ENCODE results near the gene KRTAP4-12. TPM values are rescaled to one million over a fixed set of nuclear protein-coding genes. Genes with fewer than 3 reads are reported as not detected.
"Not testable (repeated sequence)": the region's sequence is repeated elsewhere in the genome, so short reads cannot be mapped to it uniquely, and the experiment has no call there.

Gene KRTAP4-12
- polyA plus RNA-seq, 1 donor from 2014 or later = not detected

DNA sequence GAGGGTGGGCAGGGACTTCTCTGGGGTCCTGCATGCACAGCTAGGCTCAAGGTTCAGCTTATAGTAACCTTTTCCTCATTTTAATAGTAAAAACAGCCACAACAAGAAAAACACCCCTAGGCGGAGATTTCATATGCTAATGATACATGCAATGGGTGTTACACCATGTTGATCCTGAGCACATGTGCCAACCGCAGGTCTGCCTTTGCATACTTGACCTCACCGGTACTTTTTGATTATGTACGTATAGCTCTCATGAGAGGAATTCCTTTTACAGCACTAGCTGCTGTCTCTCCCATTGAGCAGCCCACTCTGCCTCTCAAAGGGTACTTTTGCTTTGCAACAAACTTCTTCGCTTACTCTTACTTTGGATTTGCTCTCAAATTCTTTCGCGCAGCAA, 27.9 kb downstream of the KRTAP4-12 start:
- no peaks in the 10 kb centered on the region for H3K27me3 ChIP-seq (ENCODE audit: insufficient read depth, low read depth, low read length)
- no peak overlapping the region for H3K4me3 ChIP-seq (ENCODE audit: low read length)
- no peak overlapping the region for H2AFZ ChIP-seq (ENCODE audit: low read depth, low read length)
- no peak overlapping the region for H3K9ac ChIP-seq (ENCODE audit: low read length)
- no peak overlapping the region for H3K27ac ChIP-seq (ENCODE audit: low read length)
- no peaks in the 10 kb centered on the region for H3F3A ChIP-seq (ENCODE audit: insufficient read depth, low read length, poor library complexity, severe bottlenecking)
- TF ChIP-seq RAD21 (conservative IDR thresholded peaks at IDR 0.05) (no peak), EP300 (conservative IDR thresholded peaks at IDR 0.05; ENCODE audit: poor library complexity, severe bottlenecking) (no peak), TAF1 (IDR thresholded peaks at IDR 0.05; ENCODE audit: low read depth) (no peak), EZH2 (IDR thresholded peaks at IDR 0.05; ENCODE audit: borderline replicate concordance, insufficient read depth, low read length, poor library complexity, severe bottlenecking) (no peak)
- TF ChIP-seq, protein P1, sequence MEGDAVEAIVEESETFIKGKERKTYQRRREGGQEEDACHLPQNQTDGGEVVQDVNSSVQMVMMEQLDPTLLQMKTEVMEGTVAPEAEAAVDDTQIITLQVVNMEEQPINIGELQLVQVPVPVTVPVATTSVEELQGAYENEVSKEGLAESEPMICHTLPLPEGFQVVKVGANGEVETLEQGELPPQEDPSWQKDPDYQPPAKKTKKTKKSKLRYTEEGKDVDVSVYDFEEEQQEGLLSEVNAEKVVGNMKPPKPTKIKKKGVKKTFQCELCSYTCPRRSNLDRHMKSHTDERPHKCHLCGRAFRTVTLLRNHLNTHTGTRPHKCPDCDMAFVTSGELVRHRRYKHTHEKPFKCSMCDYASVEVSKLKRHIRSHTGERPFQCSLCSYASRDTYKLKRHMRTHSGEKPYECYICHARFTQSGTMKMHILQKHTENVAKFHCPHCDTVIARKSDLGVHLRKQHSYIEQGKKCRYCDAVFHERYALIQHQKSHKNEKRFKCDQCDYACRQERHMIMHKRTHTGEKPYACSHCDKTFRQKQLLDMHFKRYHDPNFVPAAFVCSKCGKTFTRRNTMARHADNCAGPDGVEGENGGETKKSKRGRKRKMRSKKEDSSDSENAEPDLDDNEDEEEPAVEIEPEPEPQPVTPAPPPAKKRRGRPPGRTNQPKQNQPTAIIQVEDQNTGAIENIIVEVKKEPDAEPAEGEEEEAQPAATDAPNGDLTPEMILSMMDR (IDR thresholded peaks at IDR 0.05; ENCODE audit: poor library complexity, severe bottlenecking) = no peak
- H3K4me2 ChIP-seq (ENCODE audit: low read length) = no peak overlapping the region
- H4K20me1 ChIP-seq (ENCODE audit: insufficient read depth) = no peaks in the 10 kb centered on the region
- no peaks in the 10 kb centered on the region for H3K79me2 ChIP-seq (replicated peaks; ENCODE audit: insufficient read depth, low read length)
- H3K9me3 ChIP-seq (ENCODE audit: low read length) = no peaks in the 10 kb centered on the region
- no peaks in the 10 kb centered on the region for H3K9me2 ChIP-seq (ENCODE audit: insufficient read depth, low read length)
- H3K36me3 ChIP-seq (ENCODE audit: insufficient read depth, low read length) = no peaks in the 10 kb centered on the region

DNA sequence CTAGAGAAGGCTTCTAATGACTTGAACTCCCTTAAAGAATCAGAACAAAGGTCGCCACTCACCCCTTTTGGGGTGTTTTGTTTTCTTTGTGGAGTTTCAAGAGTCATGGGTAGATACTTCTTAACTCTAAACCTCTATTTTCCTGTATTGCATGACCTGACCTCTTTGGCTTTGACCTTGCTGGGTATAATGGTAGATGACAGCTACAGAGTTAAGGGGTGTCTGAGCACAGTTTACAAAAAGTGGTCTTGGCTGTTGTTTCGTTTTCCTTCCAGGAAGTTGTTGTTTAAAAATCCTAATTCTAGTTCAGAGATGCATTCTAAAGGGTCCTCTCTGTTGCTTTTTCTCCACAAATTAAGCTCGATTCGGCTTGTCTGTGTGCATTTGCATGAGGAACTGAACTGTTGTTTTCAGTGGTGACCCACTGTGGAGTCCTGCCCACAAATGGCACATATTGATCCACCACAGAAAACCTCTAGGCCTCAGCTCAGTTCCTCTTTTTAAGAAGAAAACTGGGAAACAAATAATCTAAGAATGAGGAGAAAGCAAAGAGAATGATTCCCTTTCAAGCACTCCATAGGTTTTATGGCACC, 35.1 kb downstream of the KRTAP4-12 start:
- H3K4me3 ChIP-seq (ENCODE audit: low read length); H4K20me1 ChIP-seq (ENCODE audit: insufficient read depth); H3K27ac ChIP-seq (ENCODE audit: low read length); H3K27me3 ChIP-seq (ENCODE audit: insufficient read depth, low read depth, low read length); H3F3A ChIP-seq (ENCODE audit: insufficient read depth, low read length, poor library complexity, severe bottlenecking); H3K9ac ChIP-seq (ENCODE audit: low read length); H3K9me3 ChIP-seq (ENCODE audit: low read length); H2AFZ ChIP-seq (ENCODE audit: low read depth, low read length); H3K79me2 ChIP-seq (replicated peaks; ENCODE audit: insufficient read depth, low read length); H3K36me3 ChIP-seq (ENCODE audit: insufficient read depth, low read length); H3K4me2 ChIP-seq (ENCODE audit: low read length); H3K9me2 ChIP-seq (ENCODE audit: insufficient read depth, low read length): not testable (repeated sequence)

DNA sequence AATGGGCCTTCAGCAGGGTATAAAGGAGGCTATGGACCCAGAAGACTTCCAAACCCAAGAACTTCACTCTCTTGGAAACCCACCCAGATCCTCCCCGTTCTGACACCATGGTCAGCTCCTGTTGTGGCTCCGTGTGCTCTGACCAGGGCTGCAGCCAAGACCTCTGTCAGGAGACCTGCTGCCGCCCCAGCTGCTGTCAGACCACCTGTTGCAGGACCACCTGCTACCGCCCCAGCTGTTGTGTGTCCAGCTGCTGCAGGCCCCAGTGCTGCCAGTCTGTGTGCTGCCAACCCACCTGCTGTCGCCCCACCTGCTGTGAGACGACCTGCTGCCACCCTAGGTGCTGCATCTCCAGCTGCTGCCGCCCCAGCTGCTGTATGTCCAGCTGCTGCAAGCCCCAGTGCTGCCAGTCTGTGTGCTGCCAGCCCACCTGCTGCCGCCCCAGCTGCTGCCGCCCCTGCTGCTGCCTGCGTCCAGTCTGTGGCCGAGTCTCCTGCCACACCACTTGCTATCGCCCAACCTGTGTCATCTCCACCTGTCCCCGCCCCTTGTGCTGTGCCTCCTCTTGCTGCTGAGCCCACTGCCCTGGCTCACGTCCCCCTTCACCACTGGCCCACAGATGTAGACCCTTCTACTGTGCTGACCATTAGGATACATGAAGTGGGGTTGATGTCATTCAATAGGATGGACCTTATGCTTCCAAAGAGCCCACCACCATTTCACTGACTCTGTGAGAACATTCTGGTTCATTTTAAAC, 39.7 kb downstream of the KRTAP4-12 start, which contains the start of gene KRTAP4-7:
KRTAP4-7 (plus strand) TSS at position 51 of the 757 bp plus-strand sequence; CDS start at position 108, 57 bp downstream.
- H3F3A ChIP-seq (ENCODE audit: insufficient read depth, low read length, poor library complexity, severe bottlenecking); H4K20me1 ChIP-seq (ENCODE audit: insufficient read depth); H3K4me3 ChIP-seq (ENCODE audit: low read length); H3K27ac ChIP-seq (ENCODE audit: low read length); H3K27me3 ChIP-seq (ENCODE audit: insufficient read depth, low read depth, low read length); H3K79me2 ChIP-seq (replicated peaks; ENCODE audit: insufficient read depth, low read length); H3K9me2 ChIP-seq (ENCODE audit: insufficient read depth, low read length); H3K9ac ChIP-seq (ENCODE audit: low read length); H2AFZ ChIP-seq (ENCODE audit: low read depth, low read length); H3K4me2 ChIP-seq (ENCODE audit: low read length); H3K36me3 ChIP-seq (ENCODE audit: insufficient read depth, low read length); H3K9me3 ChIP-seq (ENCODE audit: low read length): not testable (repeated sequence)

DNA sequence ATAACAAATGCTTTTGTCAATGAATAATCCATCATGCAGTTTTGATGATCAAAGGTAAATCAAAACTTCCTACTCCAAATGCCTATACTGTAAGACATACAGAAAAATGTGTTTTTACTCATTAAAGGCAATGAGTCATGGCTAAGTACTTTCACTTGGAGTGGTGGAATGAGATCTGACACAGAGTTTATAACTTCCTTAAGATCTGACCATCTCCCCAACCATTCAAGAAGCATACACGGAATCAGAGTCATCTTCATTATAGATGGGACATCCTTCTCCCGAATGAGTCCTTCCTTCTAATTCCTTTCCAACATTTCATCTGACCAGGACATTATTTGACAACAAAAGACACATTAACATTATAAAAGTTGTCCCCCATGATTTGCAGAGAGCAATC, 40.6 kb downstream of the KRTAP4-12 start:
- H2AFZ ChIP-seq (ENCODE audit: low read depth, low read length); H3K27ac ChIP-seq (ENCODE audit: low read length); H3K9ac ChIP-seq (ENCODE audit: low read length); H3F3A ChIP-seq (ENCODE audit: insufficient read depth, low read length, poor library complexity, severe bottlenecking); H3K36me3 ChIP-seq (ENCODE audit: insufficient read depth, low read length); H3K4me3 ChIP-seq (ENCODE audit: low read length); H3K9me2 ChIP-seq (ENCODE audit: insufficient read depth, low read length); H3K27me3 ChIP-seq (ENCODE audit: insufficient read depth, low read depth, low read length); H3K79me2 ChIP-seq (replicated peaks; ENCODE audit: insufficient read depth, low read length); H3K9me3 ChIP-seq (ENCODE audit: low read length); H4K20me1 ChIP-seq (ENCODE audit: insufficient read depth); H3K4me2 ChIP-seq (ENCODE audit: low read length): not testable (repeated sequence)

Measured in neural cell (in vitro differentiated cells).